K562 (cell line): ENCODE data around the gene SPINK4. TPM values are rescaled to one million over a fixed set of nuclear protein-coding genes. Genes with fewer than 3 reads are reported as not detected.

Experiments
- ATF1 ChIP-seq, 2 experiments: fragments of 450-650 bp in 1 of 2; IDR thresholded peaks; 2 replicates each; pipeline ENCODE4 v1.6.1; 2016; ENCODE audit warnings: missing compliant biosample characterization in 1 of 2, missing genetic modification characterization in 1 of 2
- BRF1 ChIP-seq: IDR thresholded peaks from 3 replicates; pipeline ENCODE4 v1.6.1; 2011; ENCODE audit warnings: borderline replicate concordance, mild to moderate bottlenecking; ENCODE audit not compliant: insufficient read length; ENCODE audit errors: extremely low read depth
- C11orf30 ChIP-seq: fragments of 450-650 bp; IDR thresholded peaks from 2 replicates; pipeline ENCODE4 v1.6.1; 2016; ENCODE audit warnings: low read depth, mild to moderate bottlenecking
- ETV5 ChIP-seq: sonication (generic); formaldehyde crosslinking; IDR thresholded peaks from 2 replicates; pipeline ENCODE4 v1.4.0; 2020; ENCODE audit warnings: low read depth, mild to moderate bottlenecking, missing genetic modification reagents
- FOXK2 ChIP-seq, 2 experiments: fragments of 450-650 bp; IDR thresholded peaks in 1 of 2; conservative IDR thresholded peaks in 1 of 2; 2 replicates each; pipeline ENCODE4 v1.6.1; 2016; ENCODE audit warnings: low read depth in 2 of 2, mild to moderate bottlenecking in 1 of 2
- JUN ChIP-seq, 2 experiments: sonication (generic) in 1 of 2; formaldehyde crosslinking in 1 of 2; IDR thresholded peaks; 2 replicates each; pipeline versions ENCODE4 v1.6.1 to v1.8.0; 2012 to 2022; ENCODE audit warnings: borderline replicate concordance in 2 of 2, mild to moderate bottlenecking in 2 of 2, improper control_type of control experiment in 1 of 2, low read depth in 1 of 2, low read length in 1 of 2, missing genetic modification reagents in 1 of 2
- PHB2 ChIP-seq: fragments of 450-650 bp; IDR thresholded peaks from 2 replicates; pipeline ENCODE4 v1.6.1; 2017; ENCODE audit warnings: low read depth
- POLR2G ChIP-seq: fragments of 200-400 bp; formaldehyde crosslinking; IDR thresholded peaks from 2 replicates; pipeline ENCODE4 v1.6.1; 2017; ENCODE audit warnings: low read depth, mild to moderate bottlenecking, antibody characterized with exemption, low read length, moderate library complexity
- TARDBP ChIP-seq: fragments of 450-650 bp; IDR thresholded peaks from 2 replicates; pipeline ENCODE4 v1.6.1; 2016
- YBX1 ChIP-seq: fragments of 450-650 bp; IDR thresholded peaks from 2 replicates; pipeline ENCODE4 v1.7.1; 2016; ENCODE audit warnings: mild to moderate bottlenecking
- polyA plus RNA-seq, 8 experiments: library from polyadenylated mRNA; depleted of rRNA in 4 of 8; stranded (reverse) in 5 of 8; unstranded in 3 of 8; fragments of >200 nt; fragmentation: Nextera tagmentation in 2 of 8; fragmentation: Illumina TruSeq in 1 of 8; extraction: Ambion mirVana in 2 of 8; extraction: Trizol in 1 of 8; gene quantifications; 2 replicates each; pipeline versions ENCODE4 v1.2.1 to v1.2.3, GENCODE V29; 2011 to 2014; ENCODE audit warnings: inconsistent platforms in 1 of 8, missing spikeins in 1 of 8
- total RNA-seq, 7 experiments: library from RNA; depleted of rRNA in 6 of 7; stranded (reverse); fragments of >200 nt in 6 of 7; fragmentation: Illumina TruSeq in 2 of 7; extraction: Trizol in 2 of 7; gene quantifications; 2 replicates each; pipeline versions ENCODE4 v1.2.1 to v1.2.3, GENCODE V29; 2011 to 2021; ENCODE audit warnings: low replicate concordance in 1 of 7
- TF ChIP-seq, protein P1 (sequence below): fragments of 450-650 bp; IDR thresholded peaks from 2 replicates; pipeline ENCODE4 v1.6.1; 2016; ENCODE audit warnings: mild to moderate bottlenecking, moderate library complexity
- TF ChIP-seq, protein P2 (sequence below), 2 experiments: fragments of 450-650 bp in 1 of 2; sonication (generic) in 1 of 2; formaldehyde crosslinking; conservative IDR thresholded peaks; 2 replicates each; pipeline versions ENCODE4 v1.4.0 to v1.8.1; 2020 to 2022; ENCODE audit warnings: mild to moderate bottlenecking in 1 of 2, missing genetic modification reagents in 1 of 2
- TF ChIP-seq, protein P3 (sequence below): fragments of 200-800 bp; sonication (Bioruptor generic); IDR thresholded peaks from 2 replicates; pipeline ENCODE4 v1.6.1; 2017; ENCODE audit warnings: missing genetic modification characterization, missing compliant biosample characterization

Gene SPINK4
- total and polyA plus RNA-seq, 9 of the 15 experiments (the other 6 are each of a cell fraction or from before 2014, with no cell fraction given) = 0.74 to 5.5 (median 2.1) TPM; not detected in 2

- TF ChIP-seq, protein P1, sequence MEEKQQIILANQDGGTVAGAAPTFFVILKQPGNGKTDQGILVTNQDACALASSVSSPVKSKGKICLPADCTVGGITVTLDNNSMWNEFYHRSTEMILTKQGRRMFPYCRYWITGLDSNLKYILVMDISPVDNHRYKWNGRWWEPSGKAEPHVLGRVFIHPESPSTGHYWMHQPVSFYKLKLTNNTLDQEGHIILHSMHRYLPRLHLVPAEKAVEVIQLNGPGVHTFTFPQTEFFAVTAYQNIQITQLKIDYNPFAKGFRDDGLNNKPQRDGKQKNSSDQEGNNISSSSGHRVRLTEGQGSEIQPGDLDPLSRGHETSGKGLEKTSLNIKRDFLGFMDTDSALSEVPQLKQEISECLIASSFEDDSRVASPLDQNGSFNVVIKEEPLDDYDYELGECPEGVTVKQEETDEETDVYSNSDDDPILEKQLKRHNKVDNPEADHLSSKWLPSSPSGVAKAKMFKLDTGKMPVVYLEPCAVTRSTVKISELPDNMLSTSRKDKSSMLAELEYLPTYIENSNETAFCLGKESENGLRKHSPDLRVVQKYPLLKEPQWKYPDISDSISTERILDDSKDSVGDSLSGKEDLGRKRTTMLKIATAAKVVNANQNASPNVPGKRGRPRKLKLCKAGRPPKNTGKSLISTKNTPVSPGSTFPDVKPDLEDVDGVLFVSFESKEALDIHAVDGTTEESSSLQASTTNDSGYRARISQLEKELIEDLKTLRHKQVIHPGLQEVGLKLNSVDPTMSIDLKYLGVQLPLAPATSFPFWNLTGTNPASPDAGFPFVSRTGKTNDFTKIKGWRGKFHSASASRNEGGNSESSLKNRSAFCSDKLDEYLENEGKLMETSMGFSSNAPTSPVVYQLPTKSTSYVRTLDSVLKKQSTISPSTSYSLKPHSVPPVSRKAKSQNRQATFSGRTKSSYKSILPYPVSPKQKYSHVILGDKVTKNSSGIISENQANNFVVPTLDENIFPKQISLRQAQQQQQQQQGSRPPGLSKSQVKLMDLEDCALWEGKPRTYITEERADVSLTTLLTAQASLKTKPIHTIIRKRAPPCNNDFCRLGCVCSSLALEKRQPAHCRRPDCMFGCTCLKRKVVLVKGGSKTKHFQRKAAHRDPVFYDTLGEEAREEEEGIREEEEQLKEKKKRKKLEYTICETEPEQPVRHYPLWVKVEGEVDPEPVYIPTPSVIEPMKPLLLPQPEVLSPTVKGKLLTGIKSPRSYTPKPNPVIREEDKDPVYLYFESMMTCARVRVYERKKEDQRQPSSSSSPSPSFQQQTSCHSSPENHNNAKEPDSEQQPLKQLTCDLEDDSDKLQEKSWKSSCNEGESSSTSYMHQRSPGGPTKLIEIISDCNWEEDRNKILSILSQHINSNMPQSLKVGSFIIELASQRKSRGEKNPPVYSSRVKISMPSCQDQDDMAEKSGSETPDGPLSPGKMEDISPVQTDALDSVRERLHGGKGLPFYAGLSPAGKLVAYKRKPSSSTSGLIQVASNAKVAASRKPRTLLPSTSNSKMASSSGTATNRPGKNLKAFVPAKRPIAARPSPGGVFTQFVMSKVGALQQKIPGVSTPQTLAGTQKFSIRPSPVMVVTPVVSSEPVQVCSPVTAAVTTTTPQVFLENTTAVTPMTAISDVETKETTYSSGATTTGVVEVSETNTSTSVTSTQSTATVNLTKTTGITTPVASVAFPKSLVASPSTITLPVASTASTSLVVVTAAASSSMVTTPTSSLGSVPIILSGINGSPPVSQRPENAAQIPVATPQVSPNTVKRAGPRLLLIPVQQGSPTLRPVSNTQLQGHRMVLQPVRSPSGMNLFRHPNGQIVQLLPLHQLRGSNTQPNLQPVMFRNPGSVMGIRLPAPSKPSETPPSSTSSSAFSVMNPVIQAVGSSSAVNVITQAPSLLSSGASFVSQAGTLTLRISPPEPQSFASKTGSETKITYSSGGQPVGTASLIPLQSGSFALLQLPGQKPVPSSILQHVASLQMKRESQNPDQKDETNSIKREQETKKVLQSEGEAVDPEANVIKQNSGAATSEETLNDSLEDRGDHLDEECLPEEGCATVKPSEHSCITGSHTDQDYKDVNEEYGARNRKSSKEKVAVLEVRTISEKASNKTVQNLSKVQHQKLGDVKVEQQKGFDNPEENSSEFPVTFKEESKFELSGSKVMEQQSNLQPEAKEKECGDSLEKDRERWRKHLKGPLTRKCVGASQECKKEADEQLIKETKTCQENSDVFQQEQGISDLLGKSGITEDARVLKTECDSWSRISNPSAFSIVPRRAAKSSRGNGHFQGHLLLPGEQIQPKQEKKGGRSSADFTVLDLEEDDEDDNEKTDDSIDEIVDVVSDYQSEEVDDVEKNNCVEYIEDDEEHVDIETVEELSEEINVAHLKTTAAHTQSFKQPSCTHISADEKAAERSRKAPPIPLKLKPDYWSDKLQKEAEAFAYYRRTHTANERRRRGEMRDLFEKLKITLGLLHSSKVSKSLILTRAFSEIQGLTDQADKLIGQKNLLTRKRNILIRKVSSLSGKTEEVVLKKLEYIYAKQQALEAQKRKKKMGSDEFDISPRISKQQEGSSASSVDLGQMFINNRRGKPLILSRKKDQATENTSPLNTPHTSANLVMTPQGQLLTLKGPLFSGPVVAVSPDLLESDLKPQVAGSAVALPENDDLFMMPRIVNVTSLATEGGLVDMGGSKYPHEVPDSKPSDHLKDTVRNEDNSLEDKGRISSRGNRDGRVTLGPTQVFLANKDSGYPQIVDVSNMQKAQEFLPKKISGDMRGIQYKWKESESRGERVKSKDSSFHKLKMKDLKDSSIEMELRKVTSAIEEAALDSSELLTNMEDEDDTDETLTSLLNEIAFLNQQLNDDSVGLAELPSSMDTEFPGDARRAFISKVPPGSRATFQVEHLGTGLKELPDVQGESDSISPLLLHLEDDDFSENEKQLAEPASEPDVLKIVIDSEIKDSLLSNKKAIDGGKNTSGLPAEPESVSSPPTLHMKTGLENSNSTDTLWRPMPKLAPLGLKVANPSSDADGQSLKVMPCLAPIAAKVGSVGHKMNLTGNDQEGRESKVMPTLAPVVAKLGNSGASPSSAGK = no peak
- TF ChIP-seq JUN (IDR thresholded peaks at IDR 0.05; ENCODE audit: borderline replicate concordance, low read depth, low read length) (no peak), JUN (CRISPR knock-in tag; IDR thresholded peaks at IDR 0.05; ENCODE audit: borderline replicate concordance) (no peak), FOXK2 (conservative IDR thresholded peaks at IDR 0.05 in 1 of 2, IDR thresholded peaks at IDR 0.05 in 1 of 2; ENCODE audit: low read depth in 2 of 2) (peak in 1 of 2 experiments; percentile 59; a peak in 3 of 4 replicates), YBX1 (no peak), C11orf30 (0 out of 2 replicates have a peak, but pooled peaks have one; percentile 18), PHB2 (no peak), ETV5 (CRISPR knock-in tag) (peak; percentile 50; the same call in 1 of the 2 replicates), TARDBP (no peak), POLR2G (peak; percentile 93), BRF1 (no peak), ATF1 (CRISPR knock-in tag; IDR thresholded peaks at IDR 0.05) (no peak), ATF1 (tag; IDR thresholded peaks at IDR 0.05) (0 out of 2 replicates have a peak, but pooled peaks have one; percentile 26)
- TF ChIP-seq, protein P2, sequence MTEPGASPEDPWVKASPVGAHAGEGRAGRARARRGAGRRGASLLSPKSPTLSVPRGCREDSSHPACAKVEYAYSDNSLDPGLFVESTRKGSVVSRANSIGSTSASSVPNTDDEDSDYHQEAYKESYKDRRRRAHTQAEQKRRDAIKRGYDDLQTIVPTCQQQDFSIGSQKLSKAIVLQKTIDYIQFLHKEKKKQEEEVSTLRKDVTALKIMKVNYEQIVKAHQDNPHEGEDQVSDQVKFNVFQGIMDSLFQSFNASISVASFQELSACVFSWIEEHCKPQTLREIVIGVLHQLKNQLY (CRISPR knock-in tag; conservative IDR thresholded peaks at IDR 0.05) = no peak
- TF ChIP-seq, protein P3, sequence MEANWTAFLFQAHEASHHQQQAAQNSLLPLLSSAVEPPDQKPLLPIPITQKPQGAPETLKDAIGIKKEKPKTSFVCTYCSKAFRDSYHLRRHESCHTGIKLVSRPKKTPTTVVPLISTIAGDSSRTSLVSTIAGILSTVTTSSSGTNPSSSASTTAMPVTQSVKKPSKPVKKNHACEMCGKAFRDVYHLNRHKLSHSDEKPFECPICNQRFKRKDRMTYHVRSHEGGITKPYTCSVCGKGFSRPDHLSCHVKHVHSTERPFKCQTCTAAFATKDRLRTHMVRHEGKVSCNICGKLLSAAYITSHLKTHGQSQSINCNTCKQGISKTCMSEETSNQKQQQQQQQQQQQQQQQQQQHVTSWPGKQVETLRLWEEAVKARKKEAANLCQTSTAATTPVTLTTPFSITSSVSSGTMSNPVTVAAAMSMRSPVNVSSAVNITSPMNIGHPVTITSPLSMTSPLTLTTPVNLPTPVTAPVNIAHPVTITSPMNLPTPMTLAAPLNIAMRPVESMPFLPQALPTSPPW (CRISPR knock-in tag) = peak; percentile 93
Measured at GRCh38 chr9:33264473-33265177, 24.7 kb downstream of the SPINK4 start, which contains the start of the genes BAG1 and CHMP5 (continued).
